DOHH2 (cell line): ENCODE measurements around the gene ANKRD1.

Experiments used
- H3F3A ChIP-seq: fragments of 200-600 bp; sonication (generic), shearing (Covaris generic); 2 replicates; pipeline ENCODE4 v1.6.0; 2016; ENCODE audit warnings: antibody characterized with exemption, mild to moderate bottlenecking; ENCODE audit not compliant: control insufficient read depth, insufficient read depth
- H3K27ac ChIP-seq: fragments of 200-600 bp; sonication (generic); 2 replicates; pipeline ENCODE4 v1.5.1; 2014; ENCODE audit warnings: low read depth, mild to moderate bottlenecking, low read length, moderate library complexity
- H3K27me3 ChIP-seq: fragments of 200-600 bp; sonication (generic); 2 replicates; pipeline ENCODE4 v1.6.1; 2014; ENCODE audit warnings: mild to moderate bottlenecking, low read length, mixed read lengths; ENCODE audit not compliant: control insufficient read depth
- H3K36me3 ChIP-seq: fragments of 200-600 bp; sonication (generic); 2 replicates; pipeline ENCODE4 v1.6.1; 2014; ENCODE audit warnings: mild to moderate bottlenecking, low read length, moderate library complexity, mixed read lengths; ENCODE audit not compliant: control insufficient read depth
- H3K4me1 ChIP-seq: fragments of 200-600 bp; sonication (generic); 2 replicates; pipeline ENCODE4 v1.6.1; 2014; ENCODE audit warnings: mild to moderate bottlenecking, low read length, mixed read lengths; ENCODE audit not compliant: control insufficient read depth
- H3K4me2 ChIP-seq: fragments of 200-600 bp; sonication (generic); 2 replicates; pipeline ENCODE4 v1.6.0; 2014; ENCODE audit warnings: mild to moderate bottlenecking, low read length, moderate library complexity
- H3K4me3 ChIP-seq: fragments of 200-600 bp; sonication (generic); 2 replicates; pipeline ENCODE4 v1.5.1; 2014; ENCODE audit warnings: mild to moderate bottlenecking, low read length, mixed read lengths
- H3K79me2 ChIP-seq: fragments of 200-600 bp; sonication (generic); 2 replicates; pipeline ENCODE4 v1.6.1; 2014; ENCODE audit warnings: mild to moderate bottlenecking, low read length, mixed read lengths; ENCODE audit not compliant: control insufficient read depth
- H3K9me2 ChIP-seq: fragments of 200-600 bp; sonication (generic); replicated peaks from 2 replicates; pipeline ENCODE4 v1.6.1; 2014; ENCODE audit warnings: mild to moderate bottlenecking, low read length, mixed read lengths; ENCODE audit not compliant: control insufficient read depth
- H3K9me3 ChIP-seq: fragments of 200-600 bp; sonication (generic); 2 replicates; pipeline ENCODE4 v1.6.1; 2014; ENCODE audit warnings: antibody characterized with exemption, low read length, mixed read lengths; ENCODE audit not compliant: control insufficient read depth, insufficient read depth
- H4K20me1 ChIP-seq: fragments of 200-600 bp; sonication (generic); 2 replicates; pipeline ENCODE4 v1.6.0; 2014; ENCODE audit warnings: low read depth, mild to moderate bottlenecking, antibody characterized with exemption, low read length, moderate library complexity; ENCODE audit not compliant: control insufficient read depth, insufficient read depth
- CTCF ChIP-seq: fragments of 200-600 bp; sonication (generic); IDR thresholded peaks from one replicate; pipeline ENCODE4 v1.5.1; 2014; ENCODE audit warnings: antibody characterized with exemption, mild to moderate bottlenecking, low read depth, low read length; ENCODE audit not compliant: poor library complexity, severe bottlenecking
- EZH2phosphoT487 ChIP-seq: fragments of 200-600 bp; sonication (generic); IDR thresholded peaks from 2 replicates; pipeline ENCODE4 v1.6.1; 2017; ENCODE audit warnings: borderline replicate concordance, mild to moderate bottlenecking, antibody characterized with exemption, low read length, moderate library complexity, mixed read lengths

ANKRD1 gene

DNA sequence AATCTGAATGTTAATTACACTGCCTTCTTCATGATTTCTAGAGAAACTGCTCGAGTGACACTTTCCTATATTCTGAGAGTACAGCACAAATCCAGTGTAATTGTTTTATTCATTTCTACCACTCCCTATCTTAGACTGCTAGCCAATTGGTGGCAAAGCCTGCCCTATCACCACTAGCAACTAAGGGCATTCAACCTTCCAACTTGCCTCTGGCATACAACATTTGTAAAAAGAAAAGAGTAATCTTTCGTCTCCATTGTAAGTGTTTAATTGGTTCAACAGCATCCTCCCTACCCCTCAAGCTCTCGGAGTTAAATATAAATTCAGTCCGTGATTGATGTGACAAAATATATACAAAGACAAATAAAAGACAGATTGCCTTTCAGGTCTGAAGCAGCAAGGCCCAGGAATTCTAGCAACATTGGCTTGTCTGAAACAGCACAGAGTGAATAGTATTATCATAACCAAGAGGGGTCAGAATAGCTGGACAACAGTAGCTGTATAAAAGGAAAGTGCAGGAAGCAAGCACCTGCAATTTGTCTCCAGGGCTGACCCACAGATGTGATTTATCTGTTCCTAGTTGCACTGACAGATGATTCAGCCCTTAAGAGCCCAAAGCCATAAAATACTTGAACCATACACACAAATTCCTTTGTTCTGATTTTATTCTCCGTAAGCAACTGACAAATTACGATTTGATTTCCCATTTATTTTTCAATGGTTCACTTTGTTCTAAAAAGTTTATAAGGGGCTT is 47.6 kb upstream of the ANKRD1 start:
- H3K4me2 ChIP-seq: no peak overlapping the region
- H3K36me3 ChIP-seq: no peaks in the 10 kb centered on the region
- no peak for TF ChIP-seq CTCF
- no peak for TF ChIP-seq EZH2phosphoT487

DNA sequence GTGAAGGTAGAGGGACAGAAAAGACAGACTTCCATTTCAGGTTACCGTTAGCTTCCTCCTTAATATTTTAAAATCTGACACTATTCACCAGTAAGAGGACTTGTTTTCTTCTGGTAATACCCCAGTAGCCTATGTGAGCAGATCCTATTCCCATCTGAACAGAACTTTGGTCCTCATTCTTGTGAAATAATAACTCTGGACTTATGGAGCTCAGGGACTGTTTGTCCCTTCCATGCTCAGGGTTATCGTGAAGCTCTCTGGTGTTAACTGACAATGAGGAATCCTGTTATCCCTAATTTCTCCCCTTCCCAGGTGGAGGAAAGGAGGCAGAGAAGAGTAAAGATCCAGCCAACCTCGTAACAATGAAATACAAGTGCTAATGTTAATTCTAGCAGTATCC is 47.0 kb upstream of the ANKRD1 start:
- H3K27ac ChIP-seq: no peak overlapping the region
- H3K36me3 ChIP-seq: no peaks in the 10 kb centered on the region
- no peaks in the 10 kb centered on the region for H3K4me1 ChIP-seq
- no peaks in the 10 kb centered on the region for H3F3A ChIP-seq
- no peaks in the 10 kb centered on the region for H3K9me3 ChIP-seq
- H3K27me3 ChIP-seq: no peaks in the 10 kb centered on the region
- no peaks in the 10 kb centered on the region for H3K79me2 ChIP-seq
- no peak overlapping the region for H3K4me2 ChIP-seq
- no peaks in the 10 kb centered on the region for H4K20me1 ChIP-seq
- TF ChIP-seq EZH2phosphoT487 (no peak), CTCF (no peak)
- H3K9me2 ChIP-seq: no peaks in the 10 kb centered on the region
- H3K4me3 ChIP-seq: no peak overlapping the region

More for the DNA sequence above, 47.6 kb upstream of the ANKRD1 start:
- H3K4me1 ChIP-seq: peaks cover 1% of the 10 kb centered on the region
- no peaks in the 10 kb centered on the region for H3K79me2 ChIP-seq
- H3F3A ChIP-seq: no peaks in the 10 kb centered on the region
- H3K27ac ChIP-seq: no peak overlapping the region
- no peaks in the 10 kb centered on the region for H3K27me3 ChIP-seq
- H3K9me3 ChIP-seq: no peaks in the 10 kb centered on the region
- no peaks in the 10 kb centered on the region for H3K9me2 ChIP-seq
- no peak overlapping the region for H3K4me3 ChIP-seq
- no peaks in the 10 kb centered on the region for H4K20me1 ChIP-seq

- Histone ChIP-seq H3K4me3 (no peak overlapping the region), H3K4me2 (no peak overlapping the region), H3K79me2 (no peaks in the 10 kb centered on the region), H4K20me1 (no peaks in the 10 kb centered on the region), H3K9me2 (no peaks in the 10 kb centered on the region), H3F3A (no peaks in the 10 kb centered on the region), H3K27me3 (no peaks in the 10 kb centered on the region), H3K9me3 (no peaks in the 10 kb centered on the region), H3K4me1 (no peaks in the 10 kb centered on the region), H3K27ac (no peak overlapping the region), H3K36me3 (no peaks in the 10 kb centered on the region)
- TF ChIP-seq EZH2phosphoT487 (no peak), CTCF (no peak)
Measured at GRCh38 chr10:90966146-90966545, 45.3 kb upstream of the ANKRD1 start.
